ENCODE measurements around the gene LAMB3. TPM values are rescaled to one million over a fixed set of nuclear protein-coding genes. Genes with fewer than 3 reads are reported as not detected.
A peak's percentile ranks its signal among the peaks of the same experiment; 100 is the strongest.

The LAMB3 gene
- total RNA-seq, 1 experiment from 2014 or later: 70.2 TPM

DNA sequence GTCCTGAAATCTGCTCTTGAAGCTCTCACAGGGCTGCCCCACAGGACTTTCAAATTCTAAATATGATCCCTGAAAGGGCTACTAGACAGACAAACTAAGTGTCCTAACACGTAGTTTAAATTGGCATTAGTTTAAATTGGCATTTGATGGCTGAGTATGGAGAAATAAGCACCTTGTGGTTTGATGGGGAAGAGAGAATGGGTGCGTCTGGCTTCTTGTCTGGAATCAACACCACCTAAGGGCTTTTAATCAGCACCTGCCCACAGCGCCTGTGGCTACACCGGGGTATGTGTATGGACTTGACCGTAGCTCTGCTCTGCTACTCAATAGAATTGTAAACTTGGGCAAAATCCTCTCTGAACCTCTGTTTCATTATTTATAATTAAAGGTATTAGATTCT lies 5.7 kb upstream of the LAMB3 start:
- ChIA-PET CTCF (no interaction called here), RAD21 (ENCODE audit: low non-redundant PET in 1 of 2, low total read pairs in 2 of 2, uncharacterized antibody in 2 of 2, unreplicated experiment in 2 of 2) (no interaction called here), POLR2A (no interaction called here)
- Histone ChIP-seq H3K4me2 (ENCODE audit: low read length) (peak overlapping the region; percentile 88; the same call in 1 of the 2 replicates), H3K4me1 (ENCODE audit: control insufficient read depth in 1 of 2, insufficient read depth in 2 of 2, low read length in 2 of 2) (peaks cover 28 to 59% of the 10 kb centered on the region in 2 experiments), H3K9ac (ENCODE audit: low read length) (peak overlapping the region; percentile 37; the same call in 1 of the 2 replicates), H3K9me2 (ENCODE audit: insufficient read depth) (no peaks in the 10 kb centered on the region), H3K36me3 (ENCODE audit: control insufficient read depth in 1 of 2, insufficient read depth in 2 of 2, low read length in 2 of 2) (no peaks in the 10 kb centered on the region), H4K20me1 (ENCODE audit: insufficient read depth) (no peaks in the 10 kb centered on the region), H3K27ac (ENCODE audit: low read depth, low read length) (no peak overlapping the region), H2AFZ (ENCODE audit: low read depth, low read length, poor library complexity, severe bottlenecking) (no peak overlapping the region), H3K4me3 (replicated peaks in 1 of 2; ENCODE audit: low read depth in 1 of 2, low read length in 2 of 2) (no peak overlapping the region), H3K27me3 (ENCODE audit: insufficient read depth, low read length) (no peaks in the 10 kb centered on the region), H3K79me2 (ENCODE audit: insufficient read depth, low read length) (no peaks in the 10 kb centered on the region), H3K9me3 (ENCODE audit: control insufficient read depth in 1 of 2, insufficient read depth in 1 of 2, low read depth in 1 of 2, low read length in 2 of 2) (no peaks in the 10 kb centered on the region)
- DNase-seq (ENCODE audit: low read depth, low spot score) (no peak), ATAC-seq (no peak)
- intact Hi-C loops (cut with micrococcal nuclease): no loop called here
- TF ChIP-seq, protein P1, sequence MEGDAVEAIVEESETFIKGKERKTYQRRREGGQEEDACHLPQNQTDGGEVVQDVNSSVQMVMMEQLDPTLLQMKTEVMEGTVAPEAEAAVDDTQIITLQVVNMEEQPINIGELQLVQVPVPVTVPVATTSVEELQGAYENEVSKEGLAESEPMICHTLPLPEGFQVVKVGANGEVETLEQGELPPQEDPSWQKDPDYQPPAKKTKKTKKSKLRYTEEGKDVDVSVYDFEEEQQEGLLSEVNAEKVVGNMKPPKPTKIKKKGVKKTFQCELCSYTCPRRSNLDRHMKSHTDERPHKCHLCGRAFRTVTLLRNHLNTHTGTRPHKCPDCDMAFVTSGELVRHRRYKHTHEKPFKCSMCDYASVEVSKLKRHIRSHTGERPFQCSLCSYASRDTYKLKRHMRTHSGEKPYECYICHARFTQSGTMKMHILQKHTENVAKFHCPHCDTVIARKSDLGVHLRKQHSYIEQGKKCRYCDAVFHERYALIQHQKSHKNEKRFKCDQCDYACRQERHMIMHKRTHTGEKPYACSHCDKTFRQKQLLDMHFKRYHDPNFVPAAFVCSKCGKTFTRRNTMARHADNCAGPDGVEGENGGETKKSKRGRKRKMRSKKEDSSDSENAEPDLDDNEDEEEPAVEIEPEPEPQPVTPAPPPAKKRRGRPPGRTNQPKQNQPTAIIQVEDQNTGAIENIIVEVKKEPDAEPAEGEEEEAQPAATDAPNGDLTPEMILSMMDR (IDR thresholded peaks at IDR 0.05 in 2 of 3, conservative IDR thresholded peaks at IDR 0.05 in 1 of 3; ENCODE audit: borderline replicate concordance in 1 of 3, insufficient read depth in 1 of 3, low read depth in 2 of 3, low read length in 2 of 3): no peak
- no TSS peak for BruUV-seq (replicated peaks)

DNA sequence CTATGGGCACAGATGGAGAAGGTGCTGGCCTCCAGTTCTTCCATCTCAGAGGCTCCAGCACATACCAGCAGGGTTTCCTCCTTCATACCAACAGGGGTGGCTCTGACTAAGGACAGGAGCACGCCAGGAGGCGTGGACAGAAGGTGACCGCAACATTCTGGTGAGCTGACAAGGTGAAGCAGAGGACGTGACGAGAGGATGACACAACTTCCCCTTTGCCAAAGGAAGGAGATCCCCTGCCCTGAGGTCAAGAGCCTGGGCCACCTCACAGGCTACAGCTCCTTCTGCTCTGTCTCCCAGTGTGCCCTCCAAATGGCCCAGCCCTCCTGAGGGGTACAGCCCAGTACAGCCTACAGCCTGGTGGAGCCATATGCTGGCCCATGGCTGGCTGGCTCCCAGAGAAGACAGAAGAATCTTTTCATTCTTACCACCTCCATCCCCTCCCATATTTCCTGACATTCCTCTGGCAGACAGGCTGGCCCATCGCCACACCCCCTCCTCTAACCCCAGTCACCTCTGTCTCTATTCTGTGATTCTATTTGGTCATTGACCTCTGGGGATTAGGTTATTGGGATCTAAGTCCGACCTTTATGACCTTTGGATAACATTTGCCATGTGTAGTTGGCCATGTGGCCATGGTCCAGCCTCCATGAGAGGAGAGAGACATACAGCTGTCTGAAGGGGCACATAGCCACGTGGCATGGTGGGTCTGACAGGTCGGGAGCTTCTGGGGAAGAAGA lies 5.1 kb upstream of the LAMB3 start:
- Histone ChIP-seq H2AFZ (ENCODE audit: low read depth, low read length, poor library complexity, severe bottlenecking) (no peak overlapping the region), H3K4me2 (ENCODE audit: low read length) (peak overlapping the region; percentile 88), H4K20me1 (ENCODE audit: insufficient read depth) (no peaks in the 10 kb centered on the region), H3K79me2 (ENCODE audit: insufficient read depth, low read length) (no peaks in the 10 kb centered on the region), H3K4me3 (replicated peaks in 1 of 2; ENCODE audit: low read depth in 1 of 2, low read length in 2 of 2) (peak overlapping the region in 1 of 2 experiments; percentile 13; a peak in 1 of 4 replicates), H3K9me2 (ENCODE audit: insufficient read depth) (no peaks in the 10 kb centered on the region), H3K27me3 (ENCODE audit: insufficient read depth, low read length) (no peaks in the 10 kb centered on the region), H3K4me1 (ENCODE audit: control insufficient read depth in 1 of 2, insufficient read depth in 2 of 2, low read length in 2 of 2) (peaks cover 33 to 65% of the 10 kb centered on the region in 2 experiments), H3K36me3 (ENCODE audit: control insufficient read depth in 1 of 2, insufficient read depth in 2 of 2, low read length in 2 of 2) (no peaks in the 10 kb centered on the region), H3K27ac (ENCODE audit: low read depth, low read length) (0 out of 2 replicates have a peak overlapping the region, but pooled peaks have one; percentile 6), H3K9me3 (ENCODE audit: control insufficient read depth in 1 of 2, insufficient read depth in 1 of 2, low read depth in 1 of 2, low read length in 2 of 2) (no peaks in the 10 kb centered on the region), H3K9ac (ENCODE audit: low read length) (peak overlapping the region; percentile 37)
- ATAC-seq: peak; percentile 64
- CTCF ChIA-PET: no interaction called here
- TF ChIP-seq CBX3 (IDR thresholded peaks at IDR 0.05; ENCODE audit: low read depth) (no peak), ZNF274 (IDR thresholded peaks at IDR 0.05; ENCODE audit: low read depth, low read length) (no peak), CEBPB (IDR thresholded peaks at IDR 0.05; ENCODE audit: low read depth) (no peak), YY1 (IDR thresholded peaks at IDR 0.05; ENCODE audit: extremely low read depth, insufficient replicate concordance, low read depth, low read length) (peak; percentile 45), SRF (IDR thresholded peaks at IDR 0.05; ENCODE audit: low read depth) (no peak), POLR2AphosphoS5 (IDR thresholded peaks at IDR 0.05; ENCODE audit: low read depth, low read length) (peak; percentile 56), ZFX (IDR thresholded peaks at IDR 0.05) (no peak)
- RAD21 ChIA-PET (ENCODE audit: low non-redundant PET in 1 of 2, low total read pairs in 2 of 2, uncharacterized antibody in 2 of 2, unreplicated experiment in 2 of 2): no interaction called here
- BruUV-seq (replicated peaks): TSS peak; percentile 37
- POLR2A ChIA-PET: no interaction called here
- DNase-seq (ENCODE audit: low read depth, low spot score): peak; percentile 82
- intact Hi-C loops (cut with micrococcal nuclease): no loop called here
